Bronchial epithelial cell (primary cell): ENCODE measurements around the gene AOAH. TPM values are rescaled to one million over a fixed set of nuclear protein-coding genes. Genes with fewer than 3 reads are reported as not detected.
A peak's percentile ranks its signal among the peaks of the same experiment; 100 is the strongest.

ENCODE experiments used
- DNase-seq: peaks from one replicate; pipeline ENCODE4 v3.0.0-alpha.2; 2010; ENCODE audit warnings: low read depth
- FAIRE-seq: peaks from 2 replicates; lab custom pipeline; 2011; peaks lifted over from hg19 to GRCh38; lab: Jason Lieb, UNC
- H3K27me3 ChIP-seq: 2 replicates; pipeline ENCODE4 v1.5.1; 2011; ENCODE audit warnings: low read length; ENCODE audit not compliant: control insufficient read depth, insufficient read depth
- H3K36me3 ChIP-seq: 2 replicates; pipeline ENCODE4 v1.5.1; 2011; ENCODE audit warnings: low read length; ENCODE audit not compliant: control insufficient read depth, insufficient read depth
- H3K4me3 ChIP-seq: 2 replicates; pipeline ENCODE4 v1.5.1; 2011; ENCODE audit warnings: mild to moderate bottlenecking, low read depth, low read length, control low read depth
- total RNA-seq: library from RNA; depleted of rRNA; stranded (reverse); fragments of >200 nt; gene quantifications from 2 replicates; pipeline ENCODE4 v1.2.1, GENCODE V29; 2014
- TF ChIP-seq, protein P1 (sequence below): IDR thresholded peaks from 2 replicates; pipeline ENCODE4 v1.5.1; 2011; ENCODE audit warnings: mild to moderate bottlenecking, moderate library complexity, low read length, control low read depth, inconsistent platforms; ENCODE audit not compliant: insufficient read depth, severe bottlenecking

Gene AOAH
- total RNA-seq, 1 donor from 2014 or later: not detected

DNA sequence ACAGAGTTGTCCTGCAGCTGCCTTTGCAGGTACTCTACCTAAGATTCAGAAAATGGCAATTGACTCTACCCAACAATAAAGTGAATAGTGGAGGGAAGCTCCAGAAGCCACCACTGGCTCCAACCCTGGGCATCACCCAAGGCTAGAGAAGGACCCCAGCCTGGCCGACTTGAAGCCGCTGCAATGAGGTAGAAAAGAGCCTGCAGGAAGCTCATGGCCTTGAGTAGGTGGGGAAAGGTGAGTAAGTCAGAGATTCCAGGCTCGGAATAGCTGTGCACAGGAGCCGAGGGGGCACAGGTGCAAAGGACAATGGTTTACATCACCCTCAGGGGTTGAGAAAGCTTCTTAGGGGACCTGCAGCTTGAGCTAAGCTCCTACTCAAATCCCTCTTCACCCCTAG is 83.6 kb downstream of the AOAH start:
- H3K4me3 ChIP-seq: no peak overlapping the region
- H3K27me3 ChIP-seq: peaks cover 5% of the 10 kb centered on the region
- no peaks in the 10 kb centered on the region for H3K36me3 ChIP-seq
- DNase-seq (no peak), FAIRE-seq (no peak)
- TF ChIP-seq, protein P1, sequence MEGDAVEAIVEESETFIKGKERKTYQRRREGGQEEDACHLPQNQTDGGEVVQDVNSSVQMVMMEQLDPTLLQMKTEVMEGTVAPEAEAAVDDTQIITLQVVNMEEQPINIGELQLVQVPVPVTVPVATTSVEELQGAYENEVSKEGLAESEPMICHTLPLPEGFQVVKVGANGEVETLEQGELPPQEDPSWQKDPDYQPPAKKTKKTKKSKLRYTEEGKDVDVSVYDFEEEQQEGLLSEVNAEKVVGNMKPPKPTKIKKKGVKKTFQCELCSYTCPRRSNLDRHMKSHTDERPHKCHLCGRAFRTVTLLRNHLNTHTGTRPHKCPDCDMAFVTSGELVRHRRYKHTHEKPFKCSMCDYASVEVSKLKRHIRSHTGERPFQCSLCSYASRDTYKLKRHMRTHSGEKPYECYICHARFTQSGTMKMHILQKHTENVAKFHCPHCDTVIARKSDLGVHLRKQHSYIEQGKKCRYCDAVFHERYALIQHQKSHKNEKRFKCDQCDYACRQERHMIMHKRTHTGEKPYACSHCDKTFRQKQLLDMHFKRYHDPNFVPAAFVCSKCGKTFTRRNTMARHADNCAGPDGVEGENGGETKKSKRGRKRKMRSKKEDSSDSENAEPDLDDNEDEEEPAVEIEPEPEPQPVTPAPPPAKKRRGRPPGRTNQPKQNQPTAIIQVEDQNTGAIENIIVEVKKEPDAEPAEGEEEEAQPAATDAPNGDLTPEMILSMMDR: no peak

DNA sequence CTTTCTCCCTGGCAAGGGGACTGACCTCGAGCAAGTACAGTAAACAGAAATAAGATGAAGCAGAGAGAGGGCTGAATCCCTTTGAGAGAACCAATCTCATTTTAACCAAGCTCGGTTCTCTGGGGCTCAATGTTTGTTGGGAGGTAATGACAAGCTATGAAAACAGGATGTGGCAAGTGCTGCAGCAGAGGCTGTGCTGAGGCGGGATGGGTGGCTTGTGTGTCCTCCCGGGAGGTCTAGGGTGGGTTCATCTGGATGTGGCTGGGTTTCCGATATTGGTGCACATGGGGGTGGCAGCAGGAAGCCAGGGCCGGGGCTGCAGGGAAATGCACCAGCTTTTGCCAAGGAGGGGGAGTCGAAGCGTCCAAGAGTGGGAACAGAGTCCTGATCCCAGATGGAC is 84.5 kb downstream of the AOAH start:
- no peak for DNase-seq
- no peak overlapping the region for H3K4me3 ChIP-seq
- TF ChIP-seq, protein P1: no peak
- no peak for FAIRE-seq
- no peaks in the 10 kb centered on the region for H3K36me3 ChIP-seq
- peaks cover 1% of the 10 kb centered on the region for H3K27me3 ChIP-seq

DNA sequence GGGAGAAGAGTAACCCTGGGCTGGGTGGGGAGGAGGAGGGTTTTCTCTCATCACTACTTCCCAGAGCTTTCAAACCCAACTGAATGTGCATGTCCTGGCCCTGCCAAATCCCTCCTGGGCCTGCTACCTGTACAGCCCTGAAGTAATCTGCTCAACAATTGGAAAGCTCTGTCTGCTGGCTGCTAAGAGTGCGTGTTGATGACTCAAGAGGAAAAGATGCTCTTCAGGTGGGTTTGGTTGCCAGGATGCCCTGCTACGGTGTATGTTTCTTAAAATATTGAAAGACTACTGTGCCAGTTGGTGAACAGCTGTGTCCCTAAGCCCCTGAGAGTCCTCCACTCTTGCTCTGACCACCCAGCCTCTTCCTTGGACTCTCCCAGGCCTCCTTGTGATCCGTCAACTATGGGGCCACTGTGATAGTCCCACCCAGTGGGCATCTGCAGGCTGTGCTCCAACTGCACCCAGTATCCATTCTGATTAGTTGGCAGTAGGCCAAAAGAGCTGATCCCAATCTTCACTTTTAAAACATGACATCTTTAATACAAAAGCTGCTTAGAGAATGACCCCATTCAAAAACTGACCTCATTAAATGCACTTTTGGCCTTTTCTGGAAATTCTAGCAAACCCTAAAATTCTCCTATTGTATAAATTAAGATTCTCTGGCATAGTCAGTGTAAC is 85.6 kb downstream of the AOAH start:
- DNase-seq (no peak), FAIRE-seq (no peak)
- TF ChIP-seq, protein P1: no peak
- H3K4me3 ChIP-seq: no peak overlapping the region
- peaks cover 1% of the 10 kb centered on the region for H3K27me3 ChIP-seq
- H3K36me3 ChIP-seq: no peaks in the 10 kb centered on the region

DNA sequence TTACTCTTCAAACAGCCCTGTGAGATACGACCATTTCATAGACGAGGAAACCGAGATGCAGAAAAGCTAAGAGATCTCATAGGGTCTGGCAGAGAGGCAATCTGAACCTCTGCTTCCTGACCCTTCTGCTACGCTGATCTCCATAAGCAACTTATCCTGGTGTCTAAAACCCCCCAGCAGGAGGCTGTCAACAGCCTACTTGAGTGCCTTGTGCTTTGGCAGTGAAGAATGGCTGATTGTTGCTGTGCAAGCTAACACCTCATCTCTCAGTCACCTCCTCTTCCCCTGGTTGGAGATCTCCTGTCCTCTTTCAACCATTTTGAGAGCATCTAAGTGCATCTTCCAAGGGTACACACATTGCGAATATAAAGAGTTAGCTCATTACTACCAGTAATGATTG is 86.2 kb downstream of the AOAH start:
- no peak for DNase-seq
- TF ChIP-seq, protein P1: no peak
- Histone ChIP-seq H3K4me3 (no peak overlapping the region), H3K36me3 (no peaks in the 10 kb centered on the region), H3K27me3 (peaks cover 1% of the 10 kb centered on the region)
- no peak for FAIRE-seq

DNA sequence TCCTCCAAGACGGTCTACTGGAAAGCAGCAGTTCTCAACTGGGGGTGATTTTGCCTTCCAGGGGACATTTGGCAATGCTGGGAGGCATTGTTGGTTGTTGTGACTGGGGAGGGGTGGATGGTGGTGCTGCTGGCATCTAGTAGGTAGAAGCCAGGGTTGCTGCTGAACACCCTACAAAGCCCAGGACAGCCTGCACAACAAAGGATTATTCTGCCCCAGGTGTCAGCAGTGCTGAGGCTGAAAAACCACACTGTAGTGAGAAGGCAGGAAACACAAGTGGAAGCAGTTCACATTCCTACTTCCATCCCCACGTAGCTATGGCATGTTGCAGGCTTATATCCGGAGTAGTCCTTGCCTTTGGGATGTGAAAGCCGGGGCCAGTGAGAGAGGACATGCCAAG is 86.9 kb downstream of the AOAH start:
- peaks cover 1% of the 10 kb centered on the region for H3K27me3 ChIP-seq
- TF ChIP-seq, protein P1: no peak
- FAIRE-seq: peak; percentile 13
- no peak overlapping the region for H3K4me3 ChIP-seq
- no peaks in the 10 kb centered on the region for H3K36me3 ChIP-seq
- no peak for DNase-seq

DNA sequence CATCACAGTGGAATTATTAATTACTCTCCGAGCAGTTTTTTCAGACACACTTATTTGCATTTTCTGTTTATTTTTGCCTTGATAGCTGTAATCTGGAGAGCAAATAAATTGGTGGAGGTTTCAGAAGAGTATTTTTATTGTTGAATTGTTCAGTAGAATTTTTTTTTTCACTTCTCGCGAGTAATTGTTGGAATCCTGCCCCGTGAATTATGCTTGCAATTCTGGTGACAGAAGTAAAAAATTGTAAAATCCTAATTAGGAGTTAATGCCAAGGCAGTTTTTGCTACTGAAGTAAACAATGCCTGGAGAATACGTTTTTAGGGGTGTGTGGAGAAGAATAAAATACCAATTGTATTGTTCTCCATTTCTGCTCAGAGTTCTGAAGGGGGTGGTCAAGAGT is 88.2 kb downstream of the AOAH start:
- TF ChIP-seq, protein P1: no peak
- H3K36me3 ChIP-seq: no peaks in the 10 kb centered on the region
- FAIRE-seq (no peak), DNase-seq (no peak)
- H3K27me3 ChIP-seq: peaks cover 1% of the 10 kb centered on the region
- no peak overlapping the region for H3K4me3 ChIP-seq
